Gastroesophageal sphincter (tissue), 4 donors: ENCODE results near the gene GGTLC3. TPM values are rescaled to one million over a fixed set of nuclear protein-coding genes. Genes with fewer than 3 reads are reported as not detected.

Experiments used
- total RNA-seq, 4 donors: library from RNA; depleted of rRNA; stranded (reverse); fragments of >200 nt; gene quantifications; one replicate each; pipeline ENCODE4 v1.1.0, GENCODE V29; 2016

GGTLC3 gene
- total RNA-seq, 4 donors from 2014 or later = not detected

Other genes with a start within 250 kb of the GGTLC3 start
- 1 to 10 TPM in 2 of 4 donors, not detected in 2; 1.3 to 3.8 TPM for gene TMEM191B, start 9.6 kb upstream of the GGTLC3 start, total RNA-seq
- under 1 TPM in 1 of 4 donors, not detected in 3; 0.27 TPM for gene RIMBP3, start 93.8 kb upstream of the GGTLC3 start, total RNA-seq